CD4-positive, alpha-beta T cell (primary cell): Measurements from ENCODE around the gene ERBIN. TPM values are rescaled to one million over a fixed set of nuclear protein-coding genes. Genes with fewer than 3 reads are reported as not detected.

Experiments used
- ATAC-seq: fragments of 200-7000 bp; cut with Tn5 transposase; one replicate; pipeline ENCODE4 v1.10.0; 2022; ENCODE audit warnings: mild to moderate bottlenecking; ENCODE audit not compliant: poor library complexity
- CTCF ChIA-PET: fragments of 350-600 bp; sonication (Branson Sonifier 250); formaldehyde crosslinking; loops from one replicate; lab custom pipeline; 2021; ENCODE audit warnings: antibody characterized with exemption, inconsistent platforms; lab: Charles Lee
- POLR2A ChIA-PET: fragments of 350-600 bp; sonication (Branson Sonifier 250); formaldehyde crosslinking; loops from one replicate; lab custom pipeline; 2021; ENCODE audit warnings: antibody characterized with exemption, inconsistent platforms; lab: Charles Lee
- DNase-seq, 14 experiments: peaks; one replicate each; pipeline ENCODE4 v3.0.0-alpha.2; 2013 to 2020; ENCODE audit warnings: mixed read lengths in 2 of 14
- H3K27ac ChIP-seq, 2 donors: one replicate each; pipeline versions ENCODE4 v1.5.1 to v1.7.0; 2013; ENCODE audit warnings: low read length in 2 of 2, low read depth in 1 of 2, mild to moderate bottlenecking in 1 of 2
- H3K27me3 ChIP-seq, 2 experiments: 1 replicate in 1 of 2; 2 replicates in 1 of 2; pipeline versions ENCODE4 v1.6.1 to v1.7.0; 2013; ENCODE audit warnings: low read length in 2 of 2, control low read depth in 1 of 2, mild to moderate bottlenecking in 1 of 2, moderate library complexity in 1 of 2; ENCODE audit not compliant: insufficient read depth in 2 of 2, control insufficient read depth in 1 of 2
- H3K36me3 ChIP-seq: one replicate; pipeline ENCODE4 v1.6.1; 2013; ENCODE audit warnings: low read length, control low read depth; ENCODE audit not compliant: insufficient read depth
- H3K4me1 ChIP-seq: one replicate; pipeline ENCODE4 v1.6.1; 2013; ENCODE audit warnings: low read length, control low read depth; ENCODE audit not compliant: insufficient read depth
- H3K4me3 ChIP-seq: one replicate; pipeline ENCODE4 v1.5.1; 2013; ENCODE audit warnings: mild to moderate bottlenecking, low read length, moderate library complexity
- H3K9me3 ChIP-seq, 2 experiments: 1 replicate in 1 of 2; 2 replicates in 1 of 2; pipeline versions ENCODE4 v1.6.1 to v1.7.0; 2013; ENCODE audit warnings: low read length in 2 of 2, mild to moderate bottlenecking in 2 of 2, control low read depth in 1 of 2, moderate library complexity in 1 of 2; ENCODE audit not compliant: control insufficient read depth in 1 of 2, insufficient read depth in 1 of 2
- H3K27ac Mint-ChIP-seq: one replicate; pipeline ENCODE4 v1.8.0; 2020; ENCODE audit warnings: mixed read lengths
- H3K27me3 Mint-ChIP-seq: one replicate; pipeline ENCODE4 v1.8.0; 2021; ENCODE audit warnings: mixed read lengths
- H3K36me3 Mint-ChIP-seq: one replicate; pipeline ENCODE4 v1.8.0; 2021; ENCODE audit warnings: low read depth, mixed read lengths
- H3K4me1 Mint-ChIP-seq: one replicate; pipeline ENCODE4 v1.8.0; 2021; ENCODE audit warnings: low read depth, mixed read lengths
- H3K4me3 Mint-ChIP-seq: one replicate; pipeline ENCODE4 v1.8.0; 2020; ENCODE audit warnings: mild to moderate bottlenecking, mixed read lengths
- H3K9me3 Mint-ChIP-seq: one replicate; pipeline ENCODE4 v1.8.0; 2020; ENCODE audit warnings: mixed read lengths
- intact Hi-C, 2 experiments: fragments of 100-400 bp; cut with DNase I in 1 of 2; cut with micrococcal nuclease in 1 of 2; formaldehyde crosslinking; loops; one replicate each; pipeline versions ENCODE4 v1.15.1 to v1.9.0; 2023 to 2025; cut with DNase I, micrococcal nuclease
- total RNA-seq, 174 experiments: library from RNA in 2 of 174; stranded (reverse) in 2 of 174; gene quantifications; one replicate each; pipeline ENCODE4 v1.2.3 and lab custom pipeline; 2021 to 2026
- TF ChIP-seq, protein P1 (sequence below): fragments of 200-600 bp; IDR thresholded peaks from one replicate; pipeline ENCODE4 v1.8.0; 2022; ENCODE audit warnings: antibody characterized with exemption, mild to moderate bottlenecking

ERBIN gene
- total RNA-seq, 2 experiments from 2014 or later = 94.7 to 96.9 TPM

GRCh38 chr5:66129144-66129543, 202.8 kb downstream of the ERBIN start:
- H3K36me3 Mint-ChIP-seq = no peaks in the 10 kb centered on the region
- intact Hi-C loops = no loop called here
- Histone ChIP-seq H3K9me3 (no peaks in the 10 kb centered on the region), H3K27ac (no peak overlapping the region), H3K4me1 (no peaks in the 10 kb centered on the region), H3K36me3 (no peaks in the 10 kb centered on the region), H3K4me3 (no peak overlapping the region), H3K27me3 (no peaks in the 10 kb centered on the region)
- ATAC-seq (no peak), DNase-seq (no peak)
- ChIA-PET POLR2A (no interaction called here), CTCF (no interaction called here)
- no peaks in the 10 kb centered on the region for H3K27me3 Mint-ChIP-seq
- TF ChIP-seq, protein P1, sequence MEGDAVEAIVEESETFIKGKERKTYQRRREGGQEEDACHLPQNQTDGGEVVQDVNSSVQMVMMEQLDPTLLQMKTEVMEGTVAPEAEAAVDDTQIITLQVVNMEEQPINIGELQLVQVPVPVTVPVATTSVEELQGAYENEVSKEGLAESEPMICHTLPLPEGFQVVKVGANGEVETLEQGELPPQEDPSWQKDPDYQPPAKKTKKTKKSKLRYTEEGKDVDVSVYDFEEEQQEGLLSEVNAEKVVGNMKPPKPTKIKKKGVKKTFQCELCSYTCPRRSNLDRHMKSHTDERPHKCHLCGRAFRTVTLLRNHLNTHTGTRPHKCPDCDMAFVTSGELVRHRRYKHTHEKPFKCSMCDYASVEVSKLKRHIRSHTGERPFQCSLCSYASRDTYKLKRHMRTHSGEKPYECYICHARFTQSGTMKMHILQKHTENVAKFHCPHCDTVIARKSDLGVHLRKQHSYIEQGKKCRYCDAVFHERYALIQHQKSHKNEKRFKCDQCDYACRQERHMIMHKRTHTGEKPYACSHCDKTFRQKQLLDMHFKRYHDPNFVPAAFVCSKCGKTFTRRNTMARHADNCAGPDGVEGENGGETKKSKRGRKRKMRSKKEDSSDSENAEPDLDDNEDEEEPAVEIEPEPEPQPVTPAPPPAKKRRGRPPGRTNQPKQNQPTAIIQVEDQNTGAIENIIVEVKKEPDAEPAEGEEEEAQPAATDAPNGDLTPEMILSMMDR = no peak
- H3K4me3 Mint-ChIP-seq = no peak overlapping the region
- H3K27ac Mint-ChIP-seq = no peak overlapping the region
- no peaks in the 10 kb centered on the region for H3K4me1 Mint-ChIP-seq
- H3K9me3 Mint-ChIP-seq = peaks cover 3% of the 10 kb centered on the region

DNA sequence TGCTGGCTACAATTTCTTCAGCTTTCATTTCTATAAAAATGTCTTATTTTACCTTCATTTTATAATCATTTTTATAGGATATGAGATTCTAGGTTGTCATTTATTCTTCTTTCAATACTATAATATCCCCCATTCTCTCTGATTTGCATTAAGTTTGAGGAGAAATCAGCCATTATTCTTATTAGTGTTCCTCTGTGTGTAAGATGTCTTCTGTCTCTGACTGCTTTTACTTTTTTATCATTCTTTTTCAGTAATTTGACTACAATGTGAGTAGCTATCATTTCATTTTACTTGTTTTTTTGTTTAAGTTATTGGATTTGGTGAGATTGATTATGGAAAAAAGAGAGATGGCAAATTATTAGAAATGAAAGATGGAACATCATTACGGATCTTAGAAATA, 204.1 kb downstream of the ERBIN start:
- H3K9me3 Mint-ChIP-seq = peaks cover 3% of the 10 kb centered on the region
- DNase-seq (no peak), ATAC-seq (no peak)
- H3K27me3 ChIP-seq = no peaks in the 10 kb centered on the region
- no peak overlapping the region for H3K27ac Mint-ChIP-seq
- no peaks in the 10 kb centered on the region for H3K4me1 ChIP-seq
- H3K36me3 ChIP-seq = no peaks in the 10 kb centered on the region
- H3K9me3 ChIP-seq = no peaks in the 10 kb centered on the region
- H3K27ac ChIP-seq = no peak overlapping the region
- POLR2A ChIA-PET = no interaction called here
- H3K4me3 ChIP-seq = no peak overlapping the region
- intact Hi-C loops = no loop called here
- no peaks in the 10 kb centered on the region for H3K27me3 Mint-ChIP-seq
- TF ChIP-seq, protein P1 = no peak
- no peaks in the 10 kb centered on the region for H3K4me1 Mint-ChIP-seq
- CTCF ChIA-PET = no interaction called here
- H3K4me3 Mint-ChIP-seq = no peak overlapping the region
- no peaks in the 10 kb centered on the region for H3K36me3 Mint-ChIP-seq

Other genes with a start within 250 kb of the ERBIN start
- 10 to 100 TPM; 84.2 to 93.7 TPM for gene SGTB, start 204.5 kb upstream of the ERBIN start, total RNA-seq
- 1 to 10 TPM; 1.4 to 2.5 TPM for gene NLN, start 204.4 kb upstream of the ERBIN start, total RNA-seq
- gene SREK1, start 217.7 kb downstream of the ERBIN start, total RNA-seq = 100 to 1,000 TPM; 137 to 155 TPM